Skin of body (tissue), 2 donors: ENCODE measurements around the gene PCDHGA8. TPM values are rescaled to one million over a fixed set of nuclear protein-coding genes. Genes with fewer than 3 reads are reported as not detected.
"Not testable (repeated sequence)": the region's sequence is repeated elsewhere in the genome, so short reads cannot be mapped to it uniquely, and the experiment has no call there.

ENCODE experiments used
- DNase-seq: peaks from one replicate; lab custom pipeline; 2025; lab: John Stamatoyannopoulos, UW
- total RNA-seq: library from RNA; depleted of rRNA; stranded (reverse); fragments of >200 nt; gene quantifications from one replicate; pipeline ENCODE4 v1.2.3, GENCODE V29; 2014

Gene PCDHGA8
- total RNA-seq, 1 donor from 2014 or later, result 3.3 TPM

- DNase-seq, result no peak
Measured at GRCh38 chr5:141402553-141403243, 10.3 kb downstream of the PCDHGA8 start, which contains the start of gene PCDHGA9. TSS of gene PCDHGA9 (plus strand) at chr5:141402778. CDS start at chr5:141402953, 175 bp downstream.

DNA sequence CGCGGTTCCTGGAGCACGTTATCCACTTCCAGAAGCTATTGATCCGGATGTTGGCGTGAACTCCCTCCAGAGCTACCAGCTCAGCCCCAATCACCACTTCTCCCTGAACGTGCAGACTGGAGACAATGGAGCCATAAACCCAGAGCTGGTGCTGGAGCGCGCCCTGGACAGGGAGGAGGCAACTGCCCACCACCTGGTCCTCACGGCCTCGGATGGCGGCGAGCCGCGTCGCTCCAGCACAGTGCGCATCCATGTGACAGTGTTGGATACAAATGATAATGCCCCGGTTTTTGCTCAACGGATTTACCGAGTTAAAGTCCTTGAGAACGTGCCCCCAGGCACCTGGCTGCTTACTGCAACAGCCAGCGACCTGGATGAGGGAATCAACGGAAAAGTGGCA, 11.0 kb downstream of the PCDHGA8 start:
- DNase-seq, result no peak

DNA sequence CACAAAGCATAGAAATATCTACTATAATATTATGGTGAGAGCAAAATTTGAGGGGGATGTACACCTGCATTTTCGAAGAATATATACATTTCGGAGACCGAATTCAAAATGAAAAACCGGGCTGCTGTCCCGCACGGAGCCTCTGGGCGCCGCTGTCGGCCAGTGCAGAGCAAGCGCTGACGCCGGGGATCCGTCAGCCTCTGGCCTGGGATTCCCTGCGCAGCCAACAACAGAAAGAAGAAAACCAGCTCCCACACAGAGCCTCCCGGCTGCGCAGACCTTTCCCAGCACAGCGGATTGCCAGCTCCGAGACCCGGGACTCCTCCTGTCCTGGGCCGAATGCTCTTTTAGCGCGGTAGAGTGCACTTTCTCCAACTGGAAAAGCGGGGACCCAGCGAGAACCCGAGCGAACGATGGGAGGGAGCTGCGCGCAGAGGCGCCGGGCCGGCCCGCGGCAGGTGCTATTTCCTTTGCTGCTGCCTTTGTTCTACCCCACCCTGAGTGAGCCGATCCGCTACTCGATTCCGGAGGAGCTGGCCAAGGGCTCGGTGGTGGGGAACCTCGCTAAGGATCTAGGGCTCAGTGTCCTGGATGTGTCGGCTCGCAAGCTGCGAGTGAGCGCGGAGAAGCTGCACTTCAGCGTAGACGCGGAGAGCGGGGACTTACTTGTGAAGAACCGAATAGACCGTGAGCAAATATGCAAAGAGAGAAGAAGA, 15.5 kb downstream of the PCDHGA8 start, which contains the start of gene PCDHGB6:
PCDHGB6 (plus strand) TSS at position 232 of the 716 bp plus-strand sequence; CDS start at position 414, 182 bp downstream.
- not testable (repeated sequence) for DNase-seq

GRCh38 chr5:141409598-141410306, 17.3 kb downstream of the PCDHGA8 start:
- no peak for DNase-seq

GRCh38 chr5:141411575-141411974, 19.1 kb downstream of the PCDHGA8 start:
- no peak for DNase-seq

DNA sequence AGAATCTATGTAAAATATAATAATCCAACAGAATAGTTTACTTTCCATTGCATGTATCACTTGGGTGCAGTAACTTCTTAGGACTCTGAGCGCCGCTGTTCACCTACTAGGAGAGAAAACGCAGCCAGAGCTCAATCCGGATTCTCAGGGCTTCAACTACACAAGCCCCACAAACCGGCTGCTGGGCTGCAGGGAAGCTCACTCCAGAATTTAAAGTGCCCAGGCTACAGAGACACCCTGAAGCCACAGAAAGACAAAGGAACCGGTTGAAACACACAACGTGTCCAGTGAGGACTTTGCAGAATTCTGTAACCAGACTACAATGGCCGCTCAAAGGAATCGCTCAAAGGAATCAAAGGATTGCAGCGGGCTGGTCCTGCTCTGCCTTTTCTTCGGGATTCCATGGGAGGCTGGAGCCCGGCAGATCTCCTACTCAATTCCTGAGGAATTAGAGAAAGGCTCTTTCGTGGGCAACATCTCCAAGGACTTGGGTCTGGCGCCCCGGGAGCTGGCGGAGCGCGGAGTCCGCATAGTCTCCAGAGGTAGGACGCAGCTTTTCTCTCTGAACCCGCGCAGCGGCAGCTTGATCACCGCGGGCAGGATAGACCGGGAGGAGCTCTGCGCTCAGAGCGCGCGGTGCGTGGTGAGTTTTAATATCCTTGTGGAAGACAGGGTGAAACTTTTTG, 20.6 kb downstream of the PCDHGA8 start, which contains the start of gene PCDHGA10:
PCDHGA10 (plus strand) TSS at position 134 of the 686 bp plus-strand sequence; CDS start at position 323, 189 bp downstream.
- DNase-seq, result no peak

DNA sequence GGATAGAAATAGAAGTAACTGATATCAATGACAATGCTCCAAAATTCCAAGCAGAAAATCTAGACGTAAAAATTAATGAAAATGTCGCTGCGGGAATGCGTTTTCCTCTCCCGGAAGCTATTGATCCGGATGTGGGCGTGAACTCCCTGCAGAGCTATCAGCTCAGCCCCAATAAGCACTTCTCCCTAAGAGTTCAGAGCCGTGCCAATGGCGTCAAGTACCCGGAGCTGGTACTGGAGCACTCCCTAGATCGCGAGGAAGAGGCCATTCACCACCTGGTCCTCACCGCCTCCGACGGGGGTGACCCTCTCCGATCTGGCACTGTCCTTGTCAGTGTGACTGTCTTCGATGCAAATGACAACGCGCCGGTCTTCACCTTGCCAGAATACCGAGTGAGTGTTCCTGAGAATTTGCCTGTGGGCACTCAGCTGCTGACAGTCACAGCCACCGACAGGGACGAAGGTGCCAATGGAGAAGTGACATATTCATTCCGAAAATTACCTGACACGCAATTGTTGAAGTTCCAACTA, 21.2 kb downstream of the PCDHGA8 start:
- DNase-seq, result no peak

DNA sequence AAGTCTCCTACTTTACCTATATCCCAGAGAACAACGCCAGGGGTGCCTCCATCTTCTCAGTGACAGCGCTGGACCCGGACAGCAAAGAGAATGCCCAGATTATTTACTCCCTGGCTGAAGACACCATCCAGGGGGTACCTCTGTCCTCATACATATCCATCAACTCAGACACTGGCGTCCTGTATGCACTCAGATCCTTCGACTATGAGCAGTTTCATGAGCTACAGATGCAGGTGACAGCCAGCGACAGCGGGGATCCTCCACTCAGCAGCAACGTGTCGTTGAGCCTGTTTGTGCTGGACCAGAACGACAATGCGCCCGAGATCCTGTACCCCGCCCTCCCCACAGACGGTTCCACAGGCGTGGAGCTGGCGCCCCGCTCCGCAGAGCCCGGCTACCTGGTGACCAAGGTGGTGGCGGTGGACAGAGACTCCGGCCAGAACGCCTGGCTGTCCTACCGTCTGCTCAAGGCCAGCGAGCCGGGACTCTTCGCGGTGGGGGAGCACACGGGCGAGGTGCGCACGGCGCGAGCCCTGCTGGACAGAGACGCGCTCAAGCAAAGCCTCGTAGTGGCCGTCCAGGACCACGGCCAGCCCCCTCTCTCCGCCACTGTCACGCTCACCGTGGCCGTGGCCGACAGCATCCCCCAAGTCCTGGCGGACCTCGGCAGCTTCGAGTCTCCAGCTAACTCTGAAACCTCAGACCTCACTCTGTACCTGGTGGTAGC, 22.3 kb downstream of the PCDHGA8 start:
- not testable (repeated sequence) for DNase-seq

- not testable (repeated sequence) for DNase-seq
Measured at GRCh38 chr5:141415275-141415618, 22.8 kb downstream of the PCDHGA8 start.

DNA sequence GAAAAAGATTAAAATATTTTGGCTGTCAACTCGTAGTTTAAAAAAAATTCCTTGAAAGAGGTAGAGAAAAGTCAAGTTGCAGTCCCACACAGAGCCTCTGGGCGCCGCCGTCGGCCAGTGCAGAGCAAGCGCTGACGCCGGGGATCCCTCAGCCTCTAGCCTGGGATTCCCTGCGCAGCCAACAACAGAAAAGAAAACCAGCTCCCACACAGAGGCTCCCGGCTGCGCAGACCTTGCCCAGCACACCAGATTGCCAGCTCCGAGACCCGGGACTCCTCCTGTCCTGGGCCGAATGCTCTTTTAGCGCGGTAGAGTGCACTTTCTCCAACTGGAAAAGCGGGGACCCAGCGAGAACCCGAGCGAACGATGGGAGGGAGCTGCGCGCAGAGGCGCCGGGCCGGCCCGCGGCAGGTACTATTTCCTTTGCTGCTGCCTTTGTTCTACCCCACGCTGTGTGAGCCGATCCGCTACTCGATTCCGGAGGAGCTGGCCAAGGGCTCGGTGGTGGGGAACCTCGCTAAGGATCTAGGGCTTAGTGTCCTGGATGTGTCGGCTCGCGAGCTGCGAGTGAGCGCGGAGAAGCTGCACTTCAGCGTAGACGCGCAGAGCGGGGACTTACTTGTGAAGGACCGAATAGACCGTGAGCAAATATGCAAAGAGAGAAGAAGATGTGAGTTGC, 25.2 kb downstream of the PCDHGA8 start, which contains the start of gene PCDHGB7:
PCDHGB7 (plus strand) TSS at position 184 of the 679 bp plus-strand sequence; CDS start at position 367, 183 bp downstream.
- DNase-seq, result peak; percentile 5

DNA sequence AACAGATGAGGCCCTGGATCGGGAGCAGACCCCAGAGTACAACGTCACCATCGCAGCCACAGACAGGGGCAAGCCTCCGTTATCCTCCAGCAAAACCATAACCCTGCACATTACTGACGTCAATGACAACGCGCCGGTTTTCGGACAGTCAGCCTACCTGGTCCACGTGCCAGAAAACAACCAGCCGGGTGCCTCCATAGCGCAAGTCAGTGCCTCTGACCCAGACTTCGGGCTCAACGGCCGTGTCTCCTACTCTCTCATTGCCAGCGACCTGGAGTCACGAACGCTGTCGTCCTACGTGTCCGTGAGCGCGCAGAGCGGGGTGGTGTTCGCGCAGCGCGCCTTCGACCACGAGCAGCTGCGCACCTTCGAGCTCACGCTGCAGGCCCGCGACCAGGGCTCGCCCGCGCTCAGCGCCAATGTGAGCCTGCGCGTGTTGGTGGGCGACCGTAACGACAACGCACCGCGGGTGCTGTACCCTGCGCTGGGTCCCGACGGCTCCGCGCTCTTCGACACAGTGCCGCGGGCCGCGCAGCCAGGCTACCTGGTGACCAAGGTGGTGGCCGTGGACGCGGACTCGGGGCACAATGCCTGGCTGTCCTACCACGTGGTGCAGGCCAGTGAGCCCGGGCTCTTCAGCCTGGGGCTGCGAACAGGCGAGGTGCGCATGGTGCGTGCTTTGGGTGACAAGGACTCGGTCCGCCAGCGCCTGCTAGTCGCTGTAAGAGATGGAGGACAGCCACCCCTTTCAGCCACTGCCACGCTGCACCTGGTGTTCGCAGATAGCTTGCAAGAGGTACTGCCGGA, 26.8 kb downstream of the PCDHGA8 start:
- no peak for DNase-seq

DNA sequence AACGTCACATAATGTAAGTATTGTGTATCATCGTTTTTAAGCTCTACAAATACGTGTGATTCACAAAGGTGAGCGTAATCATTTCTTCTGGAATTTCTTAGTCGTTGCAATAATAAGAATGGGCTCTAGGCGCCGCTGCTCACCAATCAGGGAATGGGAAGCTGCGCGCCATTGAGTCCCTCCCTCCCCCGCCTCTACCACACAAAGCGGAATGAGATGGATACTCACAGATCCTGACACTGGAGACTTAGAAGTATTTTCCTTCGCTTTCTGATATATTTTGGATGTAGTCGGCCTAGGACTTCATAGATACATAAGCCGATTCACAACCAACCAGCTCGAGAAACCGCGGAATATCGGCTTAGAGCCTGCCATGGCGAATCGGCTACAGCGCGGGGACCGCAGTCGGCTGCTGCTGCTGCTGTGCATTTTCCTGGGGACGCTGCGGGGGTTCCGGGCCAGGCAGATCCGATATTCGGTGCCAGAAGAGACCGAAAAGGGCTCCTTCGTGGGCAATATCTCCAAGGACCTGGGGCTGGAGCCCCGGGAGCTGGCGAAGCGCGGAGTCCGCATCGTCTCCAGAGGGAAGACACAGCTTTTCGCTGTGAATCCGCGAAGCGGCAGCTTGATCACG, 28.5 kb downstream of the PCDHGA8 start, which contains the start of gene PCDHGA11:
PCDHGA11 (plus strand) TSS at position 197 of the 634 bp plus-strand sequence; CDS start at position 374, 177 bp downstream.
- DNase-seq, result no peak

DNA sequence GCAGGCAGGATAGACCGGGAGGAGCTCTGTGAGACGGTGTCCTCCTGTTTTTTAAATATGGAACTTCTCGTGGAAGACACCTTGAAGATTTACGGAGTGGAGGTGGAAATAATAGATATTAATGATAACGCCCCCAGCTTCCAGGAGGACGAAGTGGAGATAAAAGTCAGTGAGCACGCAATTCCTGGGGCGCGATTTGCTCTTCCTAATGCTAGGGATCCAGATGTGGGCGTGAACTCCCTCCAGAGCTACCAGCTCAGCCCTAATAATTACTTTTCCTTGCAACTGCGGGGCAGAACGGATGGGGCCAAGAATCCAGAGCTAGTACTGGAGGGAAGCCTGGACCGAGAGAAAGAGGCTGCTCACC, 29.0 kb downstream of the PCDHGA8 start:
- DNase-seq, result no peak

DNA sequence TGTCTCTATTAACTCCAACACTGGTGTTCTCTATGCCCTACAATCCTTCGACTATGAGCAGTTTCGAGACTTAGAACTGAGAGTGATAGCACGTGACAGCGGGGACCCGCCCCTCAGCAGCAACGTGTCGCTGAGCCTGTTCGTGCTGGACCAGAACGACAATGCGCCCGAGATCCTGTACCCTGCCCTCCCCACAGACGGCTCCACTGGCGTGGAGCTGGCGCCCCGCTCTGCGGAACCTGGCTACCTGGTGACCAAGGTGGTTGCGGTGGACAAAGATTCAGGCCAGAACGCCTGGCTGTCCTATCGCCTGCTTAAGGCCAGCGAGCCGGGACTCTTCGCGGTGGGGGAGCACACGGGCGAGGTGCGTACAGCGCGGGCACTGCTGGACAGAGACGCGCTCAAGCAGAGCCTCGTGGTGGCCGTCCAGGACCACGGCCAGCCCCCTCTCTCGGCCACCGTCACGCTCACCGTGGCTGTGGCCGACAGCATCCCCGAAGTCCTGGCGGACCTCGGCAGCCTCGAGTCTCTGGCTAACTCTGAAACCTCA, 30.4 kb downstream of the PCDHGA8 start:
- no peak for DNase-seq

- DNase-seq, result no peak
Measured at GRCh38 chr5:141427783-141428426, 35.5 kb downstream of the PCDHGA8 start.

DNA sequence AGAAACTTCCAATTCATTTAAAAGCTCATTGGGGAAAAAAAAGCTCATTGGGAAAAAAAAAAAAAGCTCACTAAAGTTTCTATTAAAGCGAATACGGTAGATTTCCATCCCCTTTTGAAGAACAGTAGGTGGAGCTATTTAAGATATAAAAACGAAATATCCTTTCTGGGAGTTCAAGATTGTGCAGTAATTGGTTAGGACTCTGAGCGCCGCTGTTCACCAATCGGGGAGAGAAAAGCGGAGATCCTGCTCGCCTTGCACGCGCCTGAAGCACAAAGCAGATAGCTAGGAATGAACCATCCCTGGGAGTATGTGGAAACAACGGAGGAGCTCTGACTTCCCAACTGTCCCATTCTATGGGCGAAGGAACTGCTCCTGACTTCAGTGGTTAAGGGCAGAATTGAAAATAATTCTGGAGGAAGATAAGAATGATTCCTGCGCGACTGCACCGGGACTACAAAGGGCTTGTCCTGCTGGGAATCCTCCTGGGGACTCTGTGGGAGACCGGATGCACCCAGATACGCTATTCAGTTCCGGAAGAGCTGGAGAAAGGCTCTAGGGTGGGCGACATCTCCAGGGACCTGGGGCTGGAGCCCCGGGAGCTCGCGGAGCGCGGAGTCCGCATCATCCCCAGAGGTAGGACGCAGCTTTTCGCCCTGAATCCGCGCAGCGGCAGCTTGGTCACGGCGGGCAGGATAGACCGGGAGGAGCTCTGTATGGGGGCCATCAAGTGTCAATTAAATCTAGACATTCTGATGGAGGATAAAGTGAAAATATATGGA, 38.1 kb downstream of the PCDHGA8 start, which contains the start of gene PCDHGA12:
PCDHGA12 (plus strand) TSS at position 176 of the 782 bp plus-strand sequence; CDS start at position 429, 253 bp downstream.
- DNase-seq, result peak; percentile 12
